Brain microvascular endothelial cell (primary cell): ENCODE measurements around the gene KCNA3.

ENCODE experiments used
- DNase-seq: peaks from one replicate; pipeline ENCODE4 v3.0.0-alpha.2; 2020
- H3K27ac ChIP-seq: fragments of 250-450 bp; sonication (Bioruptor Pico); 2 replicates; pipeline ENCODE4 v1.5.1; 2020; ENCODE audit warnings: mild to moderate bottlenecking, moderate library complexity
- H3K27me3 ChIP-seq: fragments of 250-450 bp; sonication (Bioruptor Pico); replicated peaks from 2 replicates; pipeline ENCODE4 v1.5.1; 2020; ENCODE audit warnings: mild to moderate bottlenecking
- H3K36me3 ChIP-seq: fragments of 250-450 bp; sonication (Bioruptor Pico); replicated peaks from 2 replicates; pipeline ENCODE4 v1.5.1; 2020; ENCODE audit warnings: mild to moderate bottlenecking
- H3K4me3 ChIP-seq: 2 replicates; pipeline ENCODE4 v1.5.1; 2011; ENCODE audit warnings: low read depth, mild to moderate bottlenecking, control low read depth, low read length, moderate library complexity
- in situ Hi-C: cut with HindIII; loops from 2 replicates; pipeline ENCODE4 v1.10.0; 2017; ENCODE audit warnings: low sequenced_read_pairs, low pct_ligation_motif_present
- TF ChIP-seq, protein P1 (sequence below): IDR thresholded peaks from 2 replicates; pipeline ENCODE4 v1.5.1; 2011; ENCODE audit warnings: low read depth, mild to moderate bottlenecking, moderate library complexity, low read length, control low read depth, inconsistent platforms; ENCODE audit errors: missing control alignments

KCNA3 gene

DNA sequence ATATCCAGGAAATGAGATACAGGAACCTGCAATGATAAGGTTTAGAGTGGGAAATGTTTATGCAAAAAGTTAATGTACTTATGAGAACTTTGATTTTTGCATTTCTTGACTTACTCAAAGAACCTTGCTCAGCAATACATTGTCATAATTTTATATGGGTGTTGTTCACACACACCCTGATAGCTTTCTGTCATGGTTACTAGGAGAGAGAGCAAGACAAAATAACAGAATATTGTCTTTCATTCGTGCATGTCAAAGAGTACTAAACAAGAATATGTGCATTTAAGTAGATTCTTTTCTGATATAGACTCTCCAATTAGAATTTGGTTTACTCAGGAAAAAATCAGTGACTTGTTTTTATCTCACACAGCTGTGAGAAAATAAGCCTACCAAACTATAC is 27.5 kb upstream of the KCNA3 start:
- in situ Hi-C loops = no loop called here
- Histone ChIP-seq H3K27ac (no peak overlapping the region), H3K36me3 (no peaks in the 10 kb centered on the region), H3K27me3 (no peaks in the 10 kb centered on the region), H3K4me3 (no peak overlapping the region)
- DNase-seq = no peak
- TF ChIP-seq, protein P1, sequence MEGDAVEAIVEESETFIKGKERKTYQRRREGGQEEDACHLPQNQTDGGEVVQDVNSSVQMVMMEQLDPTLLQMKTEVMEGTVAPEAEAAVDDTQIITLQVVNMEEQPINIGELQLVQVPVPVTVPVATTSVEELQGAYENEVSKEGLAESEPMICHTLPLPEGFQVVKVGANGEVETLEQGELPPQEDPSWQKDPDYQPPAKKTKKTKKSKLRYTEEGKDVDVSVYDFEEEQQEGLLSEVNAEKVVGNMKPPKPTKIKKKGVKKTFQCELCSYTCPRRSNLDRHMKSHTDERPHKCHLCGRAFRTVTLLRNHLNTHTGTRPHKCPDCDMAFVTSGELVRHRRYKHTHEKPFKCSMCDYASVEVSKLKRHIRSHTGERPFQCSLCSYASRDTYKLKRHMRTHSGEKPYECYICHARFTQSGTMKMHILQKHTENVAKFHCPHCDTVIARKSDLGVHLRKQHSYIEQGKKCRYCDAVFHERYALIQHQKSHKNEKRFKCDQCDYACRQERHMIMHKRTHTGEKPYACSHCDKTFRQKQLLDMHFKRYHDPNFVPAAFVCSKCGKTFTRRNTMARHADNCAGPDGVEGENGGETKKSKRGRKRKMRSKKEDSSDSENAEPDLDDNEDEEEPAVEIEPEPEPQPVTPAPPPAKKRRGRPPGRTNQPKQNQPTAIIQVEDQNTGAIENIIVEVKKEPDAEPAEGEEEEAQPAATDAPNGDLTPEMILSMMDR = no peak

DNA sequence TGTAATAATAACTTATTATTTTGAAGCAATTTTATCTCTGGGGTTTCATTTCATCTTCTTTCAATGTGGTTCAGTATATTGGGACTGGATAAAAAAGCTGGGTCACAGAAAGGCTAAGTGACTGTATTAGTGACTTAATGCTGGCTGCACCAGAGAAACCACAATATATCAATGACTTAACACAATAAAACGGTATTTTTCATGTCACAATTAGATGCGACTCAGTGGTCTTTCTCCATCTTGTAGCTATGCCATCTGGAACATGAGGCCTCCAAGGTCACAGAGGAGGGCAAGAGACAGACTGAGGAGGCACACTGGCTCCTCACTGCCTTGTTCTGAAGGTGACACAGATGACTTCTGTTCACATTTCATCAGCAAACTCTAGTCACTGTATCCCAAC is 26.0 kb upstream of the KCNA3 start:
- no peak for DNase-seq
- Histone ChIP-seq H3K36me3 (no peaks in the 10 kb centered on the region), H3K27ac (no peak overlapping the region), H3K27me3 (no peaks in the 10 kb centered on the region), H3K4me3 (no peak overlapping the region)
- in situ Hi-C loops = no loop called here
- TF ChIP-seq, protein P1 = no peak

DNA sequence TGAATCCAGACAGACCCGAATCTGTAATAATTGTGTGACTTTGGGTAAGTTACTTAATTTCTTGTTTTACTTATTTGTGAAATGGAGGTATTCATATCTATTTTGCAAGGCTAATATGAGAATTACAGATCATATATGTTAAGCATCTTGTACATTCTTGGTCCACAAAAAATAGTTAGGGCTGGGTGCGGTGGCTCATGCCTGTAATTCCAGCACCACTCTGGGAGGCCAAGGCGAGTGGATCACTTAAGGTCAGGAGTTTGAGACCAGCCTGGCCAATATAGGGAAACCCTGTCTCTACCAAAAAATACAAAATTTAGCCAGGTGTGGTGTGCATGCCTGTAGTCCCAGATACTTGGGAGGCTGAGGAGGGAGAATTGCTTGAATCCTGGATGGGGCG is 22.9 kb upstream of the KCNA3 start:
- Histone ChIP-seq H3K36me3 (no peaks in the 10 kb centered on the region), H3K4me3 (no peak overlapping the region), H3K27ac (no peak overlapping the region), H3K27me3 (no peaks in the 10 kb centered on the region)
- no peak for DNase-seq
- in situ Hi-C loops = no loop called here
- TF ChIP-seq, protein P1 = no peak

DNA sequence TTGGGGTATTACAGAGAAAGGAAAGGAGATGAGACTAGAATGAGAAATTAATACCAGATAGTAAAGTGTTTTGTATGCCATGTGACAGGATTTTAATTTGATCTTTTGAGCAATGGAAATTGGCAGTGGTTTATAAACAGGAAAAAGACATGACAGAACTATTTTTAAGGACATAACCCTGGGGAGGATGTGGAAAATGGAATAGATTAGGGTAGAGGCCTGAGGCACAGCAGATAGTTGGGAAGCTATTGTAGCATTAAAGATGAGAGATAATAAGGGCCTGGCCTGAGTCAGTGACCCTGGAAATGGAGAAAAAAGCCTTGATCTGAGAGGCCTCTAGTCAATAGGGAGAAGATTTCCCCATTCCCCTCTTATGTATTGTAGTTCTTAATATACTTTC is 22.1 kb upstream of the KCNA3 start:
- in situ Hi-C loops = no loop called here
- TF ChIP-seq, protein P1 = no peak
- no peak for DNase-seq
- Histone ChIP-seq H3K36me3 (no peaks in the 10 kb centered on the region), H3K4me3 (no peak overlapping the region), H3K27ac (no peak overlapping the region), H3K27me3 (no peaks in the 10 kb centered on the region)

DNA sequence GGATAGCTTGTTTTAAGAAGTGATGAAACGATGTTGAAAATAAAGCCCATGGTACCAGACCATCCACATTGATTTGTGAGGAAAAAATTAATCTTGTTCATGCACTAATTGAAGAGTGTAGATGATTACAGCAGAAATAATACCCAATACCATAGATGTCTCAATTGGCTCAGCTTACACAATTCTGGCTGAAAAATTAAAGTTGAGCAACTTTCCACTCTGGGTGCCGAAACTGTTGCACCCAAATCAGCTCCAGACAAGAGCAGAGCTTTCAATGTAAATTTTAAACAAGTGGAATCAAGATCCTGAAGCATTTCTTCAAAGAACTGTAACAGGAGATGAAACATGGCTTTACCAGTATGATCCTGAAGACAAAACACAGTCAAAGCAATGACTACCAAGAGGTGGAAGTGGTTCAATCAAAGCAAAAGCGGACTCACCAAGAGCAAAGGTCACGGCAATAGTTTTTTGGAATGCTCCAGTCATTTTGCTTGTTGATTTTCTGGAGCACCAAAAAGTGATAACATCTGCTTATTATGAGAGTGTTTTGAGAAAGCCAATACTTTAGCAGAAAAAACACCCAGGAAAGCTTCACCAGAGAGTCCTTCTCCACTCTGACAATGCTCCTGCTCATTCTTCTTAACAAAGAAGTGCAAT is 16.1 kb upstream of the KCNA3 start:
- H3K27ac ChIP-seq = no peak overlapping the region
- H3K27me3 ChIP-seq = no peaks in the 10 kb centered on the region
- DNase-seq = no peak
- TF ChIP-seq, protein P1 = no peak
- no peak overlapping the region for H3K4me3 ChIP-seq
- no peaks in the 10 kb centered on the region for H3K36me3 ChIP-seq
- in situ Hi-C loops = no loop called here

DNA sequence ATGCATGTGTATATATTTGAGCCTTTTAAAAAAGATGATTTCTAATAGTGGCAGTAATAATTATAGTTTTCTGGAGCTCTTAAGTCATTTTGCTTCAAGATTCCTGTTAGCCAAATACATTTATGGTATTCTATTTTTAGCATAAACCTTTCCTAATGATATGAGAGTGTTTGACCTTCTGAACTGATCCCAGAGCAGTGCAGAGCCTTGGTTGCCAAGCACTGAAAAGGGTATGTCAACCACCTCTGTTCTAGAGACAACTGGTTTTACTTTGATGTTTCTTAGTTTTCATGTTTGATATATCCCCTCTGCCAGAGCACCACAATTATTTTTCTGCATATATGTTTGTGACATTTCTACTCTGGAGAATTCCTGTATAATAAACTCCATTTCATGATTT is 15.1 kb upstream of the KCNA3 start:
- H3K36me3 ChIP-seq = no peaks in the 10 kb centered on the region
- DNase-seq = no peak
- no peaks in the 10 kb centered on the region for H3K27me3 ChIP-seq
- H3K27ac ChIP-seq = no peak overlapping the region
- in situ Hi-C loops = no loop called here
- H3K4me3 ChIP-seq = no peak overlapping the region
- TF ChIP-seq, protein P1 = no peak
